ENCODE results near the gene FMO4.
"Not testable (repeated sequence)": the region's sequence is repeated elsewhere in the genome, so short reads cannot be mapped to it uniquely, and the experiment has no call there.

Gene FMO4

DNA sequence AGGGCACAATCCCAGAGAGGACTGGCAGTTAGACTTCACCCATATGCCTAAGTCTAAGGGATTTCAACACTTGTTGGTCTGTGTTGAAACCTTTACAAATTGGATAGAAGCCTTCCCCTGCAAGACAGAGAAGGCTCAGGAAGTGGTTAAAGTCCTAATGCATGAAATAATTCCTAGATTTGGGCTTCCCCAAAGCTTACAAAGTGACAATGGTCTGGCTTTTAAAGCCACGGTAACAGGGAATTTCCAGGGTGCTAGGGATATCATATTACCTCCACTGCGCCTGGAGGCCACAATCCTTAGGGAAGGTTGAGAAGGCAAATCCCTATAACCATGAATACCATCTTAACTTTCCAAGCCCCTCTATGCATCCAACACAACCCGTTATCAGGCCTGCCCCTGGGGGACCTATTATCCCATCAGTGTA lies 3.3 kb upstream of the FMO4 start:
- TF ChIP-seq Cebpa-rat (IDR thresholded peaks at IDR 0.05): no peak
- Histone ChIP-seq H3K9ac (no peak overlapping the region), H3K4me3 (no peak overlapping the region), H3K27ac (no peak overlapping the region), H3K27me3 (no peaks in the 10 kb centered on the region), H3K4me2 (peak overlapping the region in 2 of 11 experiments; percentile 9 to 27; a peak in 2 of 22 replicates), H3K9me3 (replicated peaks in 1 of 11) (peaks cover 0 to 9% (median 7%) of the 10 kb centered on the region in 11 experiments; a peak in 9 of 22 replicates), H3K36me3 (no peaks in the 10 kb centered on the region), H3K4me1 (peaks cover 0 to 16% (median 1%) of the 10 kb centered on the region in 10 experiments; a peak in 4 of 20 replicates), H4K20me1 (no peaks in the 10 kb centered on the region)

DNA sequence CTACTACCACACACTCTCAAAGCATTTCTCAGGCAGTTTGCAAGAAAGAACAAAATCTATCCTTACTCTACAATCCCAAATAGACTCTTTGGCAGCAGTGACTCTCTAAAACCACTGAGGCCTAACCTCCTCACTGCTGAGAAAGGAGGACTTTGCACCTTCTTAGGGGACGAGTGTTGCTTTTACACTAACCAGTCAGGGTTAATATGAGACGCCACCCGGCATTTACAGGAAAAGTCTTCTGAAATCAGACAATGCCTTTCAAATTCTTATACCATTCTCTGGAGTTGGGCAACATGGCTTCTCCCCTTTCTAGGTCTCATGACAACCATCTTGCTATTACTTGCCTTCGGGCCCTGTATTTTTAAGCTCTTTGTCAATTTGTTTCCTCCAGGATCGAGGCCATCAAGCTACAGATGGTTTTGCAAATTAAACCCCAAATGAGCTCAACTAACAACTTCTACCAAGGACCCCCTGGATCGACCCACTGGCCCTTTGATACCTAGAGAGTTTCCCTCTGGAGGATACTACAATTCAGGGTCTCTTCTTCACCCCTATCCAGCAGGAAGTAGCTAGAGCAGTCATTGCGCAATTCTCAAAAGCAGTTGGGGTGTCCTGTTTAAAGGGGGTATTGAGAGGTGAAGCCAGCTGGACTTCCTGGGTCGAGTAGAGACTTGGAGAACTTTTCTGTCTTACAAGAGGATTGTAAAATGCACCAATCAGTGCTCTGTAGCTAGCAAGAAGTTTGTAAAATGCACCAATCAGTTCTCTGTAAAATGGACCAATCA lies 2.0 kb upstream of the FMO4 start:
- Histone ChIP-seq H4K20me1 (no peaks in the 10 kb centered on the region), H3K9ac (no peak overlapping the region), H3K9me3 (replicated peaks in 1 of 11) (peaks cover 0 to 9% (median 7%) of the 10 kb centered on the region in 11 experiments; a peak in 9 of 22 replicates), H3K4me1 (peaks cover 0 to 16% (median 1%) of the 10 kb centered on the region in 10 experiments; a peak in 4 of 20 replicates), H3K27ac (no peak overlapping the region), H3K36me3 (no peaks in the 10 kb centered on the region), H3K4me3 (no peak overlapping the region), H3K27me3 (no peaks in the 10 kb centered on the region), H3K4me2 (no peak overlapping the region)
- TF ChIP-seq Cebpa-rat (IDR thresholded peaks at IDR 0.05): peak; percentile 31 to 89 (median 67); a peak in 13 of 22 replicates

DNA sequence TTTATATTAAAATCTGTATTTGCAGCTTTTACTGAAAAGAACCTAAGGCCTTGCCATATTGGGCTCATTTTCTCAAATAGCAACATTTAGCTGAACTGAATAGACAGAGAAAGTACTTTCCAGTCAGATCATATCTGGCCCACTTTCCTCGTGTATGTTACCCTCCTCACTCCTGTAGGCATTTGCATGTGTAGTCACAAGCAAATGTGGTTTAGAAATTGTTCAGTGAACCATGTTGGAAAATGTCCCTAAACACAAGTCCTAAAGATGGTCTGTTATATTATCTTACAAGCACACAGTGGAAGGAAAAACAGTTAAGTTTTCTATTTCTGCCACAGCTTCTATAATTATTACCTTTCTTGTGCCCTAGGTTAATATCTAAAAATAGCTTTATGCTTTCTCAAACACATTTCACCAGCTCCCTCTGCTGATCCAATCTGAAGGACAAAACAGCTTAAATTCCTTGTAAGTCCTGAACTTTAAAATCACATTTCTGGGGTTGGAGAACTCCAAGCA lies 606 bp upstream of the FMO4 start:
- Histone ChIP-seq H3K9ac (peak overlapping the region in 1 of 11 experiments; percentile 23; a peak in 1 of 22 replicates), H3K4me1 (peaks cover 0 to 16% (median 1%) of the 10 kb centered on the region in 10 experiments; a peak in 4 of 20 replicates), H3K27me3 (no peaks in the 10 kb centered on the region), H3K9me3 (replicated peaks in 1 of 11) (peaks cover 0 to 9% (median 7%) of the 10 kb centered on the region in 11 experiments; a peak in 9 of 22 replicates), H3K4me3 (no peak overlapping the region), H4K20me1 (no peaks in the 10 kb centered on the region), H3K36me3 (no peaks in the 10 kb centered on the region), H3K4me2 (peak overlapping the region in 6 of 11 experiments; percentile 0 to 34 (median 8); a peak in 6 of 22 replicates), H3K27ac (peak overlapping the region in 1 of 11 experiments; percentile 22; a peak in 1 of 22 replicates)
- no peak for TF ChIP-seq Cebpa-rat (IDR thresholded peaks at IDR 0.05)

DNA sequence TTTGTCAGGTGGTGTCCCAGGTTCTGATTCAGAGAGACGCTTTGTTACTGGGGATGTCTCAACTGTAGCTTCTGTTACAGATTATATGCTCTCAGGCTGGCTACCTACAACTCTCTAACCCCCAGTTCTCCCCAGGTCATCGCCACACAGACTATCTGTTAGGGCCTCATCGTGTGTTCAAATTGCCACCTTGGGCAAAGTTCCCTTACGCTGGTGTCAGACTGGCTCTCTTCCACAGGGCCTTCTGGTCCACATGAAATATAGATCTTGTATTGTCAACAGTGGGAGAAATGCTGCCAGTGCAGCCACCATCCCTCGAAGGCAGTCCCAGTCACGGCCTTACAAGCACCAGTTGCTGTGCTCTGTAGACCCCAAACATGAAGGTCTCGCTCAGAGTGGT lies 15.3 kb downstream of the FMO4 start:
- Histone ChIP-seq H3K4me1 (no peaks in the 10 kb centered on the region), H3K4me3 (no peak overlapping the region), H3K9me3 (replicated peaks in 1 of 11) (peaks cover 0 to 8% (median 5%) of the 10 kb centered on the region in 11 experiments; a peak in 15 of 22 replicates), H3K9ac (no peak overlapping the region), H3K4me2 (no peak overlapping the region), H3K27ac (no peak overlapping the region), H3K36me3 (no peaks in the 10 kb centered on the region), H4K20me1 (no peaks in the 10 kb centered on the region), H3K27me3 (no peaks in the 10 kb centered on the region)
- TF ChIP-seq Cebpa-rat (IDR thresholded peaks at IDR 0.05): no peak

DNA sequence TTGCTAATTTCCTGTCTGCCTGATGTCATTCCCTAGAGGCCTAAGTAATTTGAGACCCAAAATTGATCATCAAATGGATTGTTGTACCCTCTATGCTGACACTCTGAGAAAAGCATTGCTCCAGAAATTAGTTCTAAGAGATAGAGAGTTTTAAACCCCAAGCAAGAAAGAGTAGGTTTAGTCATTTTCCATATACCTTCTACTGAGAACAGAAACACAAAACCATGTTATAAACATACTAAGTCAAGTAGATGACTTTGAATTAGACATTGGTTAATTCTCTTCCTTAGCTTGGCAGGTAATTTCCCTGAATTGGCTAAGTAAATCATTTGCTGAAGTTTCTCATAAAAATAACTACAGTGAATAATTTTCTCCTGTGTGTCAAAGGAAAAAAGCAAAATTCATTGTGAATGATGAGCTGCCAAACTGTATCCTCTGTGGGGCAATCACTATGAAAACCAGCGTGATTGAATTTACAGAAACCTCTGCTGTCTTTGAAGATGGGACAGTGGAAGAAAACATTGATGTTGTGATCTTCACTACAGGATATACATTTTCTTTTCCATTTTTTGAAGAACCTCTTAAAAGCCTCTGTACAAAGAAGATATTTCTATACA lies 20.1 kb downstream of the FMO4 start:
- Histone ChIP-seq H4K20me1 (no peaks in the 10 kb centered on the region), H3K4me2 (no peak overlapping the region), H3K27ac (no peak overlapping the region), H3K27me3 (no peaks in the 10 kb centered on the region), H3K4me3 (no peak overlapping the region), H3K36me3 (no peaks in the 10 kb centered on the region), H3K9ac (no peak overlapping the region), H3K4me1 (no peaks in the 10 kb centered on the region), H3K9me3 (replicated peaks in 1 of 11) (peaks cover 0 to 8% (median 5%) of the 10 kb centered on the region in 11 experiments; a peak in 15 of 22 replicates)
- TF ChIP-seq Cebpa-rat (IDR thresholded peaks at IDR 0.05): no peak

DNA sequence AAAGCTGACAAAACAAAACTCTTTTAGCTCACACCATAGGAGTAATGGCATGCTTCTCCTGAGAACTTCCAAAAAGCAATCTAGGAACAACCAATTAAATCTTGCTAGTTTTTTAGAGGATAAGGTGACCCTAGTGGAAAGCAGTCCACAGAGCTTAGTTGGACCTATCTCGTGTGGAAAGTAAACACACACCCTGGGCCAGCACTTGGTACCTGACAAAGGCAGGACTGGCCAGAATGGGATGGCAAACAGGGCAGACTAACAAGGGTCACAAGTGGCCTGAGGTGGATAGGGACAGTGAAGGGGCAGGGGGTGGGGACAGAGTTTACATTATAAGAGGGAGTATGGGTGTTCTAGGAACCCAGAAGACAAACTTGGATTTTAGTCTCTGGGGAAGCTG lies 22.0 kb downstream of the FMO4 start:
- Histone ChIP-seq H3K4me3 (no peak overlapping the region), H3K27me3 (no peaks in the 10 kb centered on the region), H3K4me1 (no peaks in the 10 kb centered on the region), H3K4me2 (no peak overlapping the region), H3K9me3 (replicated peaks in 1 of 11) (no peaks in the 10 kb centered on the region), H3K9ac (no peak overlapping the region), H3K36me3 (no peaks in the 10 kb centered on the region), H4K20me1 (no peaks in the 10 kb centered on the region), H3K27ac (no peak overlapping the region)
- TF ChIP-seq Cebpa-rat (IDR thresholded peaks at IDR 0.05): no peak

DNA sequence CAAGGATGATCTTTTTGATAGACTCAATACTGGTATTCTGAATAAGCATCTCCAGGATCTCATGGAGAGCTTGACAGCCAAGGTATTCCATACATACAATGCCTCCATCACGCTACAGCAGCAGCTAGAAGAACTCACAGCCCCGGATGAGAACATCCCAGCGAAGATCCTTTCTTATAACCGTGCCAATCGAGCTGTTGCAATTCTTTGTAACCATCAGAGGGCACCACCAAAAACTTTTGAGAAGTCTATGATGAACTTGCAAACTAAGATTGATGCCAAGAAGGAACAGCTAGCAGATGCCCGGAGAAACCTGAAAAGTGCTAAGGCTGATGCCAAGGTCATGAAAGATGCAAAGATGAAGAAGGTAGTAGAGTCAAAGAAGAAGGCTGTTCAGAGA lies 25.4 kb downstream of the FMO4 start:
- not testable (repeated sequence) for H3K27ac ChIP-seq, H3K27me3 ChIP-seq, H3K4me1 ChIP-seq, H3K4me2 ChIP-seq, H3K36me3 ChIP-seq, H4K20me1 ChIP-seq, H3K4me3 ChIP-seq, H3K9ac ChIP-seq
- 0 out of 22 replicates have a peak, but pooled peaks cover 0 to 11% (median 0%) of the 10 kb centered on the region in 11 experiments for H3K9me3 ChIP-seq (replicated peaks in 1 of 11)

DNA sequence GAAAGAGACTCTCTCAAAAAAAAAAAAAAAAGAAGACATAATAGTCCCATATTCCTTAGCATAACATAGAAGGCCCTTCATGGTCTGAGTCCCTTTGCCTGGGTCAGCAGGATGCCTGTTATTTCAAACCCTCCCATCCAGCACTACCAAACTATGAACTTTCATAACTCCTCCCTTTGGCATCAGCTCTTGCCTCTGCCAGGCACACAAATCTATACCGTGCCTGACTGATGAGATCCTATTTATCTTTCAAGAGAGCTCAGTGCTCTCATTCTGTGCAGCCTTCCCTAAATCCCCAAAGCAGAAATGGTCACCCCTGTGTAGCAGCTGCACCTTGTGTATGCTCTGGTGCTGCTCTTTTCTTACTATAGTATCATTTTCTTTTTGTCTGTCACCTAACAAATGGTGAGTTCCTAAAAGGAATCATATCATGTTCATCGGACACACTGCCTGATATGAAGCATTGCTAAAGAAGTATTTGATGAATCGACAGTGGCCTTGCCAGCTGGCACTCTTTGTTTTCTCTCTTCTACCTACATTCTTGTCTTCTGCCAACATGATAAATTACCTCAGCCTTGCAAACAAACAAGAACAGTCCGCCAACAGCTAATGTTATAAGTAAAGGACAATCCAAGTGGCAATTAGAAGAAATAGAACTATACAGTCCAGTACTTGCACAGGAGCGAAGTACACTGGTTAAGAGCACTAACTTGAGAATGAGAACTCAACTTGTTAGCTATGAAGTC lies 29.9 kb downstream of the FMO4 start:
- H3K9me3 ChIP-seq (replicated peaks in 1 of 11): peaks cover 0 to 24% (median 7%) of the 10 kb centered on the region in 11 experiments; a peak in 5 of 22 replicates
- TF ChIP-seq Cebpa-rat (IDR thresholded peaks at IDR 0.05): no peak

DNA sequence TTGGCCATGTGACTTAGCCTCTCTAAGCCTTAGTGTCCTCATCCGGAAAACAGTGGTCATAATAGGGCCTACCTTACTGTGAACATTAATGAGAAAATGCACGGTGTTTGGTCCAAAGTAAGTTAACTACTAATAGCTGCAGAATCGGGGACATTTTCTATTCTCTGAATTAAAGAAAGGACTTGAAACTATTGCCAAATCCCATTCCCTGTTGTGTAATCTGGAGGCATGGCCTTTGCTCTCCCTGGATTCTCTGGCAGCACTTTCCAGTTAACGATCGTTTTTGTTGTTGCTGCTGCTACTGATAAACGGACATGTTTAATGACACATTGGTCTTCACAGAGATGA lies 30.5 kb downstream of the FMO4 start:
- Histone ChIP-seq H3K9me3 (replicated peaks in 1 of 11) (peaks cover 0 to 24% (median 7%) of the 10 kb centered on the region in 11 experiments; a peak in 5 of 22 replicates), H3K4me2 (no peak overlapping the region), H3K9ac (no peak overlapping the region), H3K4me1 (no peaks in the 10 kb centered on the region), H3K27ac (no peak overlapping the region), H3K4me3 (no peak overlapping the region), H4K20me1 (no peaks in the 10 kb centered on the region), H3K27me3 (no peaks in the 10 kb centered on the region), H3K36me3 (no peaks in the 10 kb centered on the region)
- no peak for TF ChIP-seq Cebpa-rat (IDR thresholded peaks at IDR 0.05)

More for the DNA sequence above, 29.9 kb downstream of the FMO4 start:
- Histone ChIP-seq H3K4me2 (no peak overlapping the region), H3K36me3 (no peaks in the 10 kb centered on the region), H3K27me3 (no peaks in the 10 kb centered on the region), H3K27ac (no peak overlapping the region), H3K4me3 (no peak overlapping the region), H3K9ac (no peak overlapping the region), H3K4me1 (no peaks in the 10 kb centered on the region), H4K20me1 (no peaks in the 10 kb centered on the region)
